Retina (tissue), 1 donor: ENCODE measurements around the gene MYB.

Source experiments
- DNase-seq: peaks from one replicate; pipeline ENCODE4 v3.0.0-alpha.2; 2016

The MYB gene

DNA sequence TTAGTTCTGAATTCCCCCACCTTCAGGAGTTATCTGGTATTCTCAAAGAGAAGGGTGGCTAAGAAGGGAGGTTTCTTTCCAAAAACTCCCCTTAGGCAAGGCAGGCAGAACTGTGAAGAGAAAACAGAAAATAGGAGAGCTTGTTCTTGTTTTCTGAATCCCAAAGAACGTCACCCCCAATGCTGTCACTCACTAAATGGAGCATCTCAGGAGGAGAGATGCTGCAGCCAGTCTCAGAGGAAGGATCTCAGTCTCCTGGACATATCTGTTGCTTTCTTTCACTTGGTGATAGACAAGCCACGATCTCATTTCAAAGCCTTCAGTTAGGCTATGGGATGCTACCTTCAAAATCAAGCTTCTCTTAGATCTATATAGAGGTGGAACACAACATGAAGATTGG lies 16.1 kb upstream of the MYB start:
- no peak for DNase-seq

GRCh38 chr6:135166515-135166914 lies 14.6 kb upstream of the MYB start:
- no peak for DNase-seq

DNA sequence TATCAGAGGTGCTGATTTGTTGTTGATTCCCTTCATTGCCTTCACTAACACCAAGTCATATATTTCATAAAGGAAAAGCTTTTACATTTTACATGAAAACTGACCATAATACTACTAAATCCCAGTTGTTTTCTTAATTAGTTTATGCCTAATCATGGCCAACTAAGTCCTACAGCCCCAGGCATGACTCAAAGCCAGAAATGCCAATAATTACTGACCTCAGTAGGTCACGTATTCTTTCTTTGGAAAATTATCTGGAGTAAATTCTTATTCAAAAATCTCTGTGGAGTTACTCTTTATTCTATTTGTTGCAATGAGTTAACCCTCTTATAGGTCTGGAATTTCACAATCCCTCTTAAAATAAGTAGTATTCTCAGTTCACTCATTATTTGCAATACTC lies 13.5 kb upstream of the MYB start:
- no peak for DNase-seq

DNA sequence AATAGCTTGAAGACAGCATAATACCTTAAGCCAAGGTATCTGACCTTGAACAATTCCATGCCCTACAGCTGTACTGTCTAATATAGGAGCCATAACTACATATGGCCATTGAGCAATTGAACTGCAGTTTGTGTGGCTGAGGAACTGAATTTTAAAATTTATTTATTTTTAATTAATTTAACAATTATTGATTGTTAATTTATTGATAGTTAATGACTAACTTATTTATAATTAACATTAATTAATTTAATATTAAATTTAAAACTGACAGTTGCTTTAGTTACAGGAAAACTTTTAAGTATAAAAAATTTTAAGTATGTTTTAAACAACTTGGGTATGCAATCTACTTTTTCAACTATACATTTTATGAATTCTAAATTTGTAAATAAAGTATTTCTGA lies 12.3 kb upstream of the MYB start:
- DNase-seq: no peak

GRCh38 chr6:135170238-135170637 lies 10.9 kb upstream of the MYB start:
- no peak for DNase-seq

DNA sequence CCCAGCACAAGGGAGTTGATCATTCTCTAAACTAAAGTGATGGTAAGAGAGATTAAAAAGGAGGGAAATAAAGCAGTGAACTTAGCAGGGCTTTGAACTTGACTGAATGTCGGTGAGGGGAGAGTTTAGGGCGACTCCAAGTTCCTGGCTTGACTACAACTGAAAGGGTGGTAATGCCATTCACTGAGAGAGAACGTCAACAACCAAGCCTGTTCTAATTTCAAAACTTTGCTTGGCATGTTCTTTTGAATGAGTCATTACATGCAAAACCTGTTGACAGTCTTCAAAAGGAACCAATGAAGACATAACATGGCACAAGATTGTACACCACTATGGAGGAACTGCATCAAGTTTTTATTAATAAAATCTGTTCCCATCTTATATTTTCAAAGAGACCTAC lies 10.3 kb upstream of the MYB start:
- DNase-seq: no peak

DNA sequence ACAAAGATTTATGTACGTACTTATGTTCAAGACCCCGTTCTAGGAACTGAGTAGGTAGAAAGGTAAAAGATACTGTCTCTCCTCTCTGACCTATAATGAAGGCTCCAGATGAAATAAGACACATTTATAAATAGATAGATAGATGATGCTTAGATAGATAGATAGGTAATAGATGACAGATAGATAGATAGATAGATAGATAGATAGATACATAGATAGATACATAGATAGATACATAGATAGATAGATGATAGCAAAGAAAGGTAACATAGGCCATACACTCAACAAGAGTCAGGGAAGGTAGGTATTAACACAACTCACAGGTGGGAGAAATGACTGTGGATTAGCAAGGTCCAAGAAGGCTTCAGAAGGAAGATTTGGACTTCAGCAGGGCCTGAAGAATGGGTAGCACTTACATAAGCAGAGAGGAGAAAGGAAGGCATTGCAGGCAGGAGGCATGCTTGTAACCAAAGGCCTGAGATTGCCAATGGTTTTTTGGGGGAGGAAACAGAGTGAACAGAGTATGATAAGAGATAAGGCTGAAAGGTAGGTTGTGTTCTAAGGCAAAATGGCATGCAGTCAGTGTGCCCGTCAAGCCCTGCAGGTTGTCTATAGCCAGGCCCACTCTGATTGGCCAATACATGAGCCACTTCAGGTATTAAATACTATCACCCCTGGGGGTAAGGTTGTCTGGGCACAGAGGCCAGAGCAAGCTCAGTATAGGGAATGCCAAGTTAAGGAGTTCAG lies 7.7 kb upstream of the MYB start:
- DNase-seq: no peak

DNA sequence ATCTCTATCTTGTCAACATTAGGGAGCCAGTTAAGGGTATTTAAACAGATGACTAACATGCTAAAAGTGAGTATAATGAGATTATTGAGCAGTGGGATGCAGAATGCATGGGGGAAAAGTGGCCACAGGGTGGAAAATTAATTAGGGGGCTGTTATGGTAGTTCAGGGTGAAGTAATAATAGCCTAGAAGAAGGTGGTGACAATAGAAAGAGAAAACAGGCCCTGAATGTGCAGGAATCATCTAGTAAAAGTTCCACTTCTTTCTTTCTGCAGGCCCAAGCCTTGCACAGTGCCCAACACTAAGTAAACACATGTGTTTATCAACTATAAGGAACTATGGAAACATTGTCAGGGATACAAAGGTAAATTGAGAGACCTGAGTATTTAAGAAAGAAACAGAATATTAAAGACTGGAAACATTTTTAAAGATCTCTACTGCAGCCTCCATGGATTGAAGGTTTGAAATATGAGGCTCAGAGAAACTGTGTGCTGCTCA lies 7.1 kb upstream of the MYB start:
- DNase-seq: no peak

DNA sequence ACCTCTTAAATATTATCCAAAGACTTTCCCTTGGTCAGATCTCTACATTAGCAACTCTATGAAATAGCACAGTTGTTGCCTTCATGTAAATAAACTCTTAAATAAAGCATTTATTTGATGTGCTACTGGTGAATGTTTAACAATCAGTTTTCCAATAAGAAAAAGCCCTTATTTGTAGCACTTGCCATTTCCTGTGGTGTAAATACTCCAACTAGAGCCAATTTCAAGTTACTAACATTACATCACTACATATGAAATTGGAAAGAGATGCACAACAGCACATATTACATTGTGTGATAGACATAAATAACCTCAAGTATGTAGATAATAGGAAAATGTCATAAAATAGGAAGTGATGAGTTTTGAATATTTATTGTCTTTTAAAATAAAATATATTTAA lies 5.0 kb upstream of the MYB start:
- no peak for DNase-seq

- DNase-seq: no peak
Observed at GRCh38 chr6:135176464-135176863, 4.6 kb upstream of the MYB start.

DNA sequence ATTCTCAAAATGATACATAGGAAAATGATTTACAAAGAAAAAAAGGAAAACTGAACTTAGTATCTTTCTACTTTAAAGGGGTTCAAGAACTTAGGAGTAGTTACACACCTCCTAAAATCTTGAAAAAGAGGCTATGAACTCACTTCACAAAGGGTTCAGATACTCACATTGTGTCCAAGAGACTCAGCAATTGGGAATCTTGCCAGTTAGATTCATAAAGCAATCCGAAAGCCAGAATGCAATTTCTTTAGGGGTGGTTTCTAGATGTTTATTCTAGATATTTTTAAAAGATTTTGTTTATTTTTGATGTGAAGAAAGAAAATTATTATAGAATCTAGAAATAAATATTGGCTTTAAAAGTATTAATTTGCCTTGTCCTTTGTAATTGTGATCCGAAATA lies 1.7 kb upstream of the MYB start:
- DNase-seq: no peak

- DNase-seq: no peak
Observed at GRCh38 chr6:135179920-135180541, 1.1 kb upstream of the MYB start.

GRCh38 chr6:135181333-135182070 lies 394 bp downstream of the MYB start:
- no peak for DNase-seq

DNA sequence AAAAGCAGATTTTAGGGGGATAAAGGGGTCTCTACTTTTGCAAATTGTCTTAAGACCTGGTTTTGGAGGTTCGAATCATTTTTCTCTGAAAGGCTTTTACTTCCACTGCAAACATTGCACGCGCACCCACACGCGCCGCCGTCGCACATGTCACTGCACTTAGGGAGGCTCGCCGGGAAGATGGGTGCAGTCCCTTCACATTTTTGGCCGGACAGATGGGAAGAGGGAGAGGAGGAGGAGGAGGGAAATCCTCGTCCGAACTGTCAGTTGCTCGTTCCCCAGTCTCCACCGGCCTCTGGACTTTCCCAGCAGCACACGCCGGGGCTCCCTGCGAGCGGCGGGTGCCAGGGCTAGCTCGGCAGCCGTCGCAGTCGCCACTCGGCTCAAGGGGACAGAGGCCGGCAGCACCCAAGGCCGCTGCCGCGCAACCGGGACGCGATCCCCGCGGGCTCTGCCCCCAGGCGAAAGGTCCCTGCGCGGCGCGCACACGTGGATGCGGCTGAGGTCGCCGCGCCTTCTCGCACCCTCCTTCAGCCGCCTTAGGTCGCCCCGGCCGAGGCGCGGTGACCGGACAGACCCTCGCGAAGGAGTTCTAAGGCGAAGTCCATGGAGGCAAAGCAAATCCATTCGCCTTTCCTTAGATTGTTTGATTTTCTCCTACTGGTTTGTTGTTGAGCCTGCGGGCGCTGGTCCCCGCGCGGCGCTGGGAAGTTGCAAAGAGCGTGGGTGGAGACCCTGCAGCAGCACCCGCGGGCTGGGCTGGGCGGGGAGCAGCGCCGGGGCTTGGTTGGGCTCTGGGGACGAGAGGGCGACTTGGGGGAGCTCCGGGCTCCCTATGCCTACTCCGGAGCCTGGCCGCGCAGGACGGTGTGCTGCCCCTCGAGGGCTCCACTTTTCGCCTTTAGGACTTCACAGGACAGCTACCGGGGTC lies 1.2 kb downstream of the MYB start:
- DNase-seq: peak; percentile 75

GRCh38 chr6:135183002-135183531 lies 2.0 kb downstream of the MYB start:
- peak; percentile 66 for DNase-seq

DNA sequence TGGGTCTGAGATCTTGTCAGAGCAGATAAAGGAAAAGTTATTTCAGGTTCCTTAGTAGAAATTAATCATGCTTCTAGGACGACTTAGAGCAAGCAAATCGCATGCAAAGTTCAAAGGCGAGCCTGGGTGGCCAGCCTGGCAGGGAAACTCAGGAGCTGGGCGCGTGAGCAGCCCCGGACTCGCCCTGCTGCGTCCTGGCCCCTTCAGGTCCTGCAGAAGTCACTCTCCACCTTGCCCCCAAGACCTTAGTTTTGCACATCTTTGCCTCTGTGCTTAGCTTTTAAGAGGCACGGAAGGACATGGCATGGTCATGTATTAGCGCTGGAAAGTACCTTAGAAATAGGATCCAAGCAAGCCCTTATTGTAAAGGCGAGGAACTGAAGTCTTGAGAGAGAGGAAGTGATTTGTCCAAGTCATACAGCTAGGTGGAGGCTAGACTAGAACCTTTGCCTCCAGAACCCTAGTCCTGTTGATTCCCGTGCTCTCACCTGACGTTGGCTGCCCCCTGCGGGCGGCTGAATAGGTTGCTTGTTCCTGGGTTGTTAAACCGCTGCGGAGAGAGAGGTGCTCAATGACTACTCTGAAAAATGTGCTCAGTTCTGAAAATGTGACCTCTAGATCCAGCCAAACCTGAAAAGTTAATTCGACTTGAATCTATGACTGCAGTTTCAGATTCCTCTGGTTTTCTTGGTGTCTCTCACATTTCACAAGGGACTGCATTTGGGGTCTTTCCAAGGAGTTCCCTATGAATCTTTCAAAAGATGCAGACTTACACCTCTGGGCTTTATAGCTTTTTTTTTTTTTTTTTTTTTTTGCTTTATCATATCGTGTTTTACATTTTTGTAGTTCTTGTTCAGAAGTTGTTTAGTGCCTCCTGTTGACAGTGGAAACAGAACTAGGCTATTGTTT lies 2.7 kb downstream of the MYB start:
- DNase-seq: peak; percentile 71

GRCh38 chr6:135185483-135185882 lies 4.4 kb downstream of the MYB start:
- no peak for DNase-seq

DNA sequence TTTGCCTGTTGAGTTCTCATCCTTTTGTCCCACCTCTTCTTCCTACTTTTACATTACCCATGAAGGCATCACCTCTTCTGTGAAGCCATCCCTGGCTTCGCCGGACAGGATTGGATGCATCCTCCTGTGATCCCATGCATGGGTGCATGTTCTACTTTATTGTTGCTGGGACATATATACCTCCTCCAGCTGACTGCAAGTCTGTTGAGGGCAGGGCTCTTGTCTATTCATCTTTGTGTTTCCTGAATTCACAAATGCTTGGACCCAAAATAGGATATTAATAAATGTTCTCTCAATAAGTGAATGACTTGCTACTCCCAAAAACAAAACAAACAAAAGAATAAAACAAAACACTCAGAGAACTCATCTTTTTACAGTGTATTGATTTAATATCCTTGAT lies 5.1 kb downstream of the MYB start:
- DNase-seq: no peak

DNA sequence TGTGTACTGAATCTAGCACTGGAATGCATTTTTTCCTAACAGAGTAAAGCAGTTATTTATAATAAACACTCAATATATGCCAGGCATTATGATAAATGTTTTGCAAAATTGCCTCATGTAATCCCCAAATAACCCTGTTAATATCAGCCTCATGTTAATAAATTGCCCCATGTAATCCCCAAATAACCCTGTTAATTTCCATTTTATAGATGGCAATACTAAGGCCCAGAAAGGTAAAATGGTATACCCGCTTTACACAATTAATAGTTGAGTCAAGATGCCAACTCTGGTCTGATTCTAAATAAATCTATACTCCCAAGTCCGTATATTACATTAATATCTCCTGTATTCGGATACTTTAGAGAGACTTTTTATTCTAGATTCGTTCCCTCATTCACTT lies 6.3 kb downstream of the MYB start:
- no peak for DNase-seq

DNA sequence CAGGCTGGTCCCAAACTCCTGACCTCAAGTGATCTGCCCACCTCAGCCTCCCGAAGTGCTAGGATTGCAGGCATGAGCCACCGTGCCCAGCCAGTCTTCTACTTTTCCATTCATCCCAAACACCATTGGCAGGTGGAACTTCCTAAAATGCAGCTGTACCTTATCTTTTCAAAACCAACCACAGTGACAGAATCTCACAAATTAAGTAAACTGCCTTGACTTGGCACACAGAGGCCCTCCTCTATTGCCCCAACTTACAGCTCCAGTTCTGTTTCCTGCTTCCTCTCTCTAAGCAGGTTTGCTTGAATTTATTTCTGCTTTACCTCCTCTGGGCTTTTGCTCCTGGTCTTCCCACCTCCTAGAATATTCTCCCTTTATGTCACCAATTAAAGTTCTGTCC lies 7.6 kb downstream of the MYB start:
- DNase-seq: no peak

- no peak for DNase-seq
Observed at GRCh38 chr6:135189344-135189743, 8.2 kb downstream of the MYB start.
